GM12892 (cell line): Measurements from ENCODE around the gene TFG.
A peak's percentile ranks its signal among the peaks of the same experiment; 100 is the strongest.

ENCODE experiments used
- DNase-seq: peaks from one replicate; pipeline ENCODE4 v3.0.0; 2011; ENCODE audit not compliant: insufficient read length
- FAIRE-seq: peaks from 2 replicates; lab custom pipeline; 2011; peaks lifted over from hg19 to GRCh38; lab: Jason Lieb, UNC
- POLR2A ChIP-seq: IDR thresholded peaks from 2 replicates; pipeline ENCODE4 v1.6.1; 2011; ENCODE audit warnings: low read depth, low read length, control low read depth
- POLR2AphosphoS5 ChIP-seq: IDR thresholded peaks from 2 replicates; pipeline ENCODE4 v1.6.1; 2011; ENCODE audit warnings: low read depth, low read length, control low read depth
- TAF1 ChIP-seq: IDR thresholded peaks from 2 replicates; pipeline ENCODE4 v1.6.1; 2011; ENCODE audit warnings: low read depth, mild to moderate bottlenecking, control low read depth, low read length, borderline replicate concordance

TFG gene

GRCh38 chr3:100695696-100696095 lies 13.6 kb upstream of the TFG start:
- no peak for FAIRE-seq
- no peak for DNase-seq
- TF ChIP-seq POLR2AphosphoS5 = no peak
- no peak for TF ChIP-seq TAF1
- TF ChIP-seq POLR2A = no peak

- FAIRE-seq (no peak), DNase-seq (no peak)
- TF ChIP-seq TAF1 (no peak), POLR2AphosphoS5 (no peak), POLR2A (no peak)
Observed at GRCh38 chr3:100696161-100696560, 13.1 kb upstream of the TFG start.

GRCh38 chr3:100697172-100697571 lies 12.1 kb upstream of the TFG start:
- no peak for TF ChIP-seq POLR2AphosphoS5
- no peak for TF ChIP-seq TAF1
- TF ChIP-seq POLR2A = no peak
- no peak for FAIRE-seq
- DNase-seq = no peak

- no peak for TF ChIP-seq TAF1
- TF ChIP-seq POLR2A = no peak
- TF ChIP-seq POLR2AphosphoS5 = no peak
- DNase-seq (no peak), FAIRE-seq (no peak)
Observed at GRCh38 chr3:100697723-100698285, 11.5 kb upstream of the TFG start.

- DNase-seq = no peak
- no peak for FAIRE-seq
- TF ChIP-seq TAF1 = no peak
- TF ChIP-seq POLR2AphosphoS5 = no peak
- no peak for TF ChIP-seq POLR2A
Observed at GRCh38 chr3:100698736-100699135, 10.6 kb upstream of the TFG start.

GRCh38 chr3:100700708-100701107 lies 8.6 kb upstream of the TFG start:
- no peak for FAIRE-seq
- TF ChIP-seq POLR2AphosphoS5 (no peak), TAF1 (no peak), POLR2A (no peak)
- no peak for DNase-seq

GRCh38 chr3:100702082-100702979 lies 7.0 kb upstream of the TFG start:
- FAIRE-seq = peak; percentile 21
- TF ChIP-seq TAF1 (no peak), POLR2A (no peak), POLR2AphosphoS5 (no peak)
- no peak for DNase-seq

- TF ChIP-seq POLR2AphosphoS5 = no peak
- TF ChIP-seq POLR2A = no peak
- TF ChIP-seq TAF1 = no peak
- DNase-seq (no peak), FAIRE-seq (no peak)
Observed at GRCh38 chr3:100702980-100703345, 6.3 kb upstream of the TFG start.

- TF ChIP-seq TAF1 = no peak
- TF ChIP-seq POLR2AphosphoS5 = no peak
- TF ChIP-seq POLR2A = no peak
- no peak for FAIRE-seq
- DNase-seq = no peak
Observed at GRCh38 chr3:100703865-100704264, 5.4 kb upstream of the TFG start.

GRCh38 chr3:100706365-100706764 lies 2.9 kb upstream of the TFG start:
- DNase-seq (no peak), FAIRE-seq (no peak)
- no peak for TF ChIP-seq POLR2AphosphoS5
- TF ChIP-seq POLR2A = no peak
- TF ChIP-seq TAF1 = no peak

GRCh38 chr3:100708644-100708988 lies 678 bp upstream of the TFG start:
- FAIRE-seq (no peak), DNase-seq (no peak)
- TF ChIP-seq POLR2AphosphoS5 = no peak

- TF ChIP-seq TAF1 = no peak
- TF ChIP-seq POLR2AphosphoS5 = no peak
- no peak for TF ChIP-seq POLR2A
- DNase-seq (peak; percentile 25), FAIRE-seq (no peak)
Observed at GRCh38 chr3:100709842-100710260, 557 bp downstream of the TFG start.

- peak; percentile 40 for DNase-seq
- TF ChIP-seq TAF1 (no peak), POLR2AphosphoS5 (no peak), POLR2A (no peak; the same call in 1 of the 2 replicates)
- FAIRE-seq = peak; percentile 71
Observed at GRCh38 chr3:100710261-100710968, 1.1 kb downstream of the TFG start.
